Activated T-cell treated with anti-CD3 and anti-CD28 coated beads, Interleukin-2, amount 50 U/mL, for 4 hours (primary cell): Measurements from ENCODE around the gene RFXAP. TPM values are rescaled to one million over a fixed set of nuclear protein-coding genes. Genes with fewer than 3 reads are reported as not detected.

Experiments used
- ATAC-seq, 2 donors: fragments of 200-7000 bp; cut with Tn5 transposase; one replicate each; pipeline ENCODE4 v1.10.0; 2021
- DNase-seq: peaks from one replicate; pipeline ENCODE4 v3.0.0-alpha.2; 2020
- H3K27me3 Mint-ChIP-seq: one replicate; pipeline ENCODE4 v1.8.0; 2021; ENCODE audit warnings: low read depth, mixed read lengths
- H3K36me3 Mint-ChIP-seq: one replicate; pipeline ENCODE4 v1.8.0; 2022; ENCODE audit warnings: mixed read lengths; ENCODE audit not compliant: insufficient read depth
- H3K4me1 Mint-ChIP-seq: one replicate; pipeline ENCODE4 v1.8.0; 2021; ENCODE audit warnings: low read depth, mixed read lengths
- H3K4me3 Mint-ChIP-seq: one replicate; pipeline ENCODE4 v1.8.0; 2021; ENCODE audit warnings: mild to moderate bottlenecking, moderate library complexity, mixed read lengths
- H3K9me3 Mint-ChIP-seq: one replicate; pipeline ENCODE4 v1.8.0; 2021; ENCODE audit warnings: mixed read lengths
- total RNA-seq, 3 donors: library from RNA; stranded (reverse); gene quantifications; one replicate each; pipeline ENCODE4 v1.2.1, GENCODE V29; 2021

The RFXAP gene
- total RNA-seq, 3 donors from 2014 or later, result 9.7 to 10.8 (median 10.4) TPM

DNA sequence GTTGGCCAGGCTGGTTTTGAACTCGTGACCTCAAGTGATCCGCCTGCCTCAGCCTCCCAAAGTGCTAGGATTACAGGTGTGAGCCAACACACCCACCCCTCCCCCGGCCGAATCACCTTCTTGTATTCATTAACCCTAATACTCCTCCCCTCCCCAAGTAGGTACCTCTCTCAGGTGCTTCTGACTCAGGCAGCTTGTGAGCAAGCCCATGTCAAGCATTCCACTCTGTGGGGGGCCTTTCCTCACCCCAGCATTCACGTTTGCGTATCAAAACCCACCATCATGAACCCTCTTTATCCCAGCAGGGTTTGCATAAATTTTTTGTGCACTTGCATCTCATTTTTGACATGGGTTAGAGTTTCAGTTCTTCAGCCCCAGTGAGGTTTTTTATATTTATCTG is 23.6 kb upstream of the RFXAP start:
- ATAC-seq (no peak), DNase-seq (no peak)
- Mint-ChIP-seq H3K9me3 (no peaks in the 10 kb centered on the region), H3K36me3 (no peaks in the 10 kb centered on the region), H3K4me3 (no peak overlapping the region), H3K4me1 (no peaks in the 10 kb centered on the region), H3K27me3 (peaks cover 9% of the 10 kb centered on the region)

DNA sequence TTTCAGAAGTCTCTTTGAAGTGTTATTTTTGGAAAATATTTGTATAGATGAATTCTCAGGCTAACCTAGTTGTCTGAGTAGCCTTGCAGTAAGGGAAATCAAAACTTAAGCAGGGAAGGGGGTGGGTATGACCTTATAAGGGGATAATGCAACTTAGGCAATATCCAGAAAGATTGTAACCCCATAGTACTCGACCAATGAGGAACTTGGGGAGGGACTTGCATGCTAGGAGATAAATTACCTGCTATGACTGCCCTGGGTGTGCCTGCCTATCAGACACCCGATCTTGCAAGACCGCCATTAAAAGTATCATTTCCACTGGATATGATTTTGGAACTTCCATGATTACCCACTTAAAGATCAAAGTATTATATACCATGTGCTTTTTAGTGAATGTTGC is 23.0 kb upstream of the RFXAP start:
- Mint-ChIP-seq H3K4me1 (no peaks in the 10 kb centered on the region), H3K4me3 (no peak overlapping the region), H3K27me3 (peaks cover 9% of the 10 kb centered on the region), H3K36me3 (no peaks in the 10 kb centered on the region), H3K9me3 (no peaks in the 10 kb centered on the region)
- ATAC-seq (no peak), DNase-seq (no peak)

DNA sequence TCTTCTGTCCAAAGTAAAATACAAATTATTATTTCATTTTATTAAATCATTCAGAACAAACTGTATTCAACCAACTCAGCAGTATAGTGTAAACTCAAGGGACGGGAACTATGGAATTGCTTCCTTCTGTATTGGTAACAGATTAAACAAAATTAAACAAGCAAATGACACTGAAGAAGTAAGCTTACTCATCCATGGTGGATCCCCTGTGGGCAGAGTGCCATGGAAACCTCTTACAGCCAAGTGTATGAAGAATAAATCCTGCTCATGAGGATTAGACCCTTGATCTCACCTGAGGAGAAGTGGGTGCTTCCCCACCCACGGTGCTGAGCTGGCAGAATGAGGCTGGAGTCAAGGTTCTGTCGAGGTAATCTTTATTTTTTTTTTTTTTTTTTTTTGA is 18.0 kb upstream of the RFXAP start:
- H3K36me3 Mint-ChIP-seq, result no peaks in the 10 kb centered on the region

DNA sequence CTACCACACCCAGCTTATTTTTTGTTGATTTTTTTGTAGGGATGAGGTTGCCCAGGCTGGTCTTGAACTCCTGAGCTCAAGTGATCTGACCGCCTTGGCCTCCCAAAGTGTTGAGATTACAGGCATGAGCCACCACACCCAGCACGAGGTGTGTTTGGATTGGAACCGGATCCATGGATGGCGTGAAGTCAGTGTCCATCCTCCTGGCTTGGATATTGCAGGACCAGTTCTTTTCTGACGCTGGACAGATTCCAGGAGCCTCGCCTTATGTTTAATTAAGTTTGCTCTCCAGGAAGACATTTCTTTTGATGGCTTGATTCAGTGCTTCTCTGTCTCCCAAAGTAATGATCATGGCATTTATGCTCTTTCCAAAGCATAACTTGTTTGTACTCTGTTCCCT is 14.4 kb upstream of the RFXAP start:
- no peaks in the 10 kb centered on the region for H3K9me3 Mint-ChIP-seq
- no peak for DNase-seq
- no peaks in the 10 kb centered on the region for H3K36me3 Mint-ChIP-seq
- ATAC-seq, result no peak
- no peak overlapping the region for H3K4me3 Mint-ChIP-seq
- H3K27me3 Mint-ChIP-seq, result peaks cover 10% of the 10 kb centered on the region
- H3K4me1 Mint-ChIP-seq, result no peaks in the 10 kb centered on the region

More for the DNA sequence above, 18.0 kb upstream of the RFXAP start:
- ATAC-seq (no peak), DNase-seq (no peak)
- Mint-ChIP-seq H3K4me3 (no peak overlapping the region), H3K4me1 (no peaks in the 10 kb centered on the region), H3K9me3 (no peaks in the 10 kb centered on the region), H3K27me3 (peaks cover 6% of the 10 kb centered on the region)

DNA sequence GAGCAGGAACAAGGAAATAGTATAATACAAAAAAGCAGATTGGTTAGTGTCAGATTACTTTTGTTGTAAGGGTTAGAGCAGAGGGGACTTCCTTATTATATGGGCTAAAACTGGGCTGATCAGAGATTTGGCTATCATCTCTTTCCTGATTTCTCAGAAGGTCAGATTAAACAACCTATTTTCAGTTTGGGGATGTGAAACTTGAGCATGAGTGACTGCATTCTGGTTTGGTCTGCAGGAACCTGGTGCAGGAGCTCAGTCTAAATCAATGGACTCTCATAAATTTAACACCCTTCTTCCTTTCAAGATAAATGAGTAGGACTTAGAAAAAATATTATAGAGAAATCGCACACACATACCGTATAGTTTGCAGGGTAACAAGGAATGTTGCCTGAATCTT is 12.9 kb upstream of the RFXAP start:
- Mint-ChIP-seq H3K4me1 (no peaks in the 10 kb centered on the region), H3K36me3 (no peaks in the 10 kb centered on the region), H3K27me3 (peaks cover 15% of the 10 kb centered on the region), H3K9me3 (no peaks in the 10 kb centered on the region), H3K4me3 (no peak overlapping the region)
- DNase-seq, result no peak
- ATAC-seq, result no peak

DNA sequence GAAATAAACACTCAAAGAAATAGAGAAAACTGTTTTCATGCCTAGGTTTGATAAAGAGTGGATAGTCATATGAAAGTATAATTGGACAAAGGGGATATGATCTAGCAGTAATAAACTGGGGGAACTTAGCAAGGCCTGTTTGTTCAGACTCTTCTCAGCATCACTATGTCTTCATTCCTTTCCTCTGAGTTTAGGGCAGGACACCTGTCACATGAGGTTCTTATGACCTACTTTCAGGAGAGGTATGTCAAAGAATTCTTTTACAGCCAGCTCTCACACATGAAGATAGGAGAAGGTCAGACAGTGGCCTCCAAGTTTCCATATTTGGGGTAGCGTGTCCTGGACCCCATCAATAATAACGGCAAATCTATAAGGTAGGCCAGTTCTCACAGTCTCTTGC is 11.4 kb upstream of the RFXAP start:
- no peak for ATAC-seq
- H3K27me3 Mint-ChIP-seq, result peaks cover 20% of the 10 kb centered on the region
- H3K9me3 Mint-ChIP-seq, result no peaks in the 10 kb centered on the region

DNA sequence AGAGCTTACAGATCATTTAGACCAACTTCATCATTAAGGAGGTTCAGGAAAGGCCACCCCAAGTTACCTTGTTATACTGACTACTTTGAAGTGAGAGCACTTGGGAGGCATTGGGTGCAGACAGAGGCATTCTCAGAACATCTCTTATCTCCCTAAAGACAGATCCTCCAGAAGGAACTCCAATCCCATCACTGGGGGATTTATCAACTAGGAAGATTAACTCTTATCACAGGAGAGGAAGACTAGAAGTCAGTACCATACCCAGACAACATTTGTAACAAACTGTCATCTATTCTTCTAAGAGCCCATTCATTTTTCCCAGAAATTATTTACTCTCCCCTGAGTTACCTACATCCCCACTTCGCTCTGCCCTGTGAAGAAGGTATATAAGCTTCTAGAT is 5.8 kb upstream of the RFXAP start:
- Mint-ChIP-seq H3K4me3 (no peak overlapping the region), H3K36me3 (no peaks in the 10 kb centered on the region), H3K27me3 (peaks cover 26% of the 10 kb centered on the region), H3K9me3 (no peaks in the 10 kb centered on the region), H3K4me1 (peaks cover 2% of the 10 kb centered on the region)
- DNase-seq (no peak), ATAC-seq (no peak)

More for the DNA sequence above, 11.4 kb upstream of the RFXAP start:
- DNase-seq, result no peak
- Mint-ChIP-seq H3K4me3 (no peak overlapping the region), H3K4me1 (no peaks in the 10 kb centered on the region), H3K36me3 (no peaks in the 10 kb centered on the region)

DNA sequence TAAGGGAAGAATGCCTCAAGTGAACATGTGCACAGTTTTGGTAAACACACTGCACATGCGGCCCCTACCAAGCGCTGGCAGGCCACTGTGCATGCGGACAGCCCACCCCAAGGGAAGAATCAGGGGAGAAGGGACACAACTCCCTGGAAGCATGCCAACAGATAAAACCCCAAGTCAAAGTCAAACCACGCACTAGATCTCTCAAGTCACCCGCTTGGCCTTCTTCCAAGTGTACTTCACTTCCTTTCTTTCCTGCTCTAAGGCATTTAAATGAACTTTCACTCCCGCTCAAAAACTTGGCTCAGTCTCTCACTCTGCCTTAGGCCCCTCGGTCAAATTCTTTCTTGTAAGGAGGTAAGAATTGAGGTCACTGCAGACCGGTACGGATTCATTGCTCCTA is 4.6 kb upstream of the RFXAP start:
- Mint-ChIP-seq H3K36me3 (no peaks in the 10 kb centered on the region), H3K4me1 (peaks cover 9% of the 10 kb centered on the region), H3K9me3 (no peaks in the 10 kb centered on the region), H3K27me3 (peaks cover 22% of the 10 kb centered on the region), H3K4me3 (no peak overlapping the region)
- ATAC-seq (no peak), DNase-seq (no peak)

DNA sequence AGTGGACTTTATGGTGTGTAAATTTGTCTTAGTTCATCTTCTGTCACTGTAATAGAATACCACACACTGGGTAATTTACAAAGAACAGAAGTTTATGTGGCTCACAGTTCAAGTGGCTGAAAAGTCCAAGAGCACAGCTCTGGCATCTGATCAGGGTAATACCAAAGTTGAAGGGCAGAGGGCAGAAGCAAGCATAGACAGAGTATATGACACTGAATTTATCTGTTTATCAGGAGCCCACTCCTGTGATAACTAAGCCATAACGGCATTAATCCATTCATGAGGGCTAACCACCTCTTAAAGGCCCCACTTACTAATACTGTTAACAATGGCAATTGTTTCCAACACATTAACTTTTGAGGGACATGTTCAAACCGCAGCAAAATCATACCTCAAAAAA is 4.0 kb upstream of the RFXAP start:
- ATAC-seq (no peak), DNase-seq (no peak)
- Mint-ChIP-seq H3K4me3 (no peak overlapping the region), H3K27me3 (peaks cover 19% of the 10 kb centered on the region), H3K36me3 (no peaks in the 10 kb centered on the region), H3K9me3 (no peaks in the 10 kb centered on the region), H3K4me1 (peaks cover 14% of the 10 kb centered on the region)

DNA sequence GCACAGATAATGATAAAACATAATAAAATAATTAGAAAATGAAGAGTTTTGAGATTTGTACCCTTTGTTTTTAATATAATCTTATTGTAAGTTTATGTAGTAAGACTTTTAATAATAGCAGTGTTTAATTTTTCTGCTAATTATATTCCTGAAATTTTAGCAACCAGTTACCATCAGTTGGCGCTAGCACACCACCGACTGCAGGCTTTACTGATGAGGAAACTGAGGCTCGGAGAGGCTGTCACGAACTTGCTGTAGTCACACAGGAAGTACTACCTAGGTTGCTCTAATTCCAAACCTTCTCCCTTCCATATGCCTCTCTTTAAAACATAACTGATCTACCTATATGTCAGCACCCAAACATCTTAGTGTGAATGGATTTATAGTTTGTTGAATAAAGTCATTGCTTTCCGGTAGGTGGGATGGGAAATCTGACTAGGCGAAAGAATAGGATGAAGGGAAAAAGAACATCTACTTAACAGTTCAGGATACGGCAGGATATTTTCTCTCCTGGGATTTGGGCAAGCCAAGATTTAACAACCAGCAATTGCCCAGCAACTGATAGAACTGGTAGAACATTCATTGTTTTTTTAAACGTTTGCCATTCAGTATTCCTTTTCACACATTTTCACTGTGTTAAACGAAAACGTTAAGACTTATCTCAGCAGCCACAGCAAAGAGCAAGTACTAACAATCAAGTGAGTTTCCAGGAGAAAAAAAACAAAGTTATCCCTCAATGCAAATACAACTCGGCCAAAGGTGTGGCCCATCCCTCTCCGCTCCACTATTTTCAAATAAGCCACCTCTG is 822 bp upstream of the RFXAP start:
- DNase-seq, result no peak
- Mint-ChIP-seq H3K4me1 (peaks cover 40% of the 10 kb centered on the region), H3K4me3 (peak overlapping the region; percentile 92), H3K36me3 (peaks cover 2% of the 10 kb centered on the region), H3K9me3 (no peaks in the 10 kb centered on the region), H3K27me3 (peaks cover 7% of the 10 kb centered on the region)
- no peak for ATAC-seq

DNA sequence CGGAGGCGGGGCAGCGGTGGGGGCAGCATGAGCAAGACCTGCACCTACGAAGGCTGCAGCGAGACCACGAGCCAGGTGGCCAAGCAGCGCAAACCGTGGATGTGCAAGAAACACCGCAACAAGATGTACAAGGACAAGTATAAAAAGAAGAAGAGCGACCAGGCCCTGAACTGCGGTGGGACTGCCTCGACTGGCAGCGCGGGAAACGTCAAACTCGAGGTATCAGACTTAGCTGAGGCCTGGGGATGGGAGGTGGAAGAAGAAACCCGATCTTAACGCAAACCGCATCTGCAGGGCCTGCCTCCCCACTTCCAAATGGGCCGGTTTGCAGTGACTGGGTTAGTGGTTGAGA is 693 bp downstream of the RFXAP start:
- Mint-ChIP-seq H3K27me3 (peaks cover 2% of the 10 kb centered on the region), H3K36me3 (peaks cover 2% of the 10 kb centered on the region), H3K9me3 (no peaks in the 10 kb centered on the region), H3K4me3 (peak overlapping the region; percentile 92), H3K4me1 (peaks cover 49% of the 10 kb centered on the region)
- no peak for DNase-seq
- ATAC-seq, result peak; percentile 26 to 31

DNA sequence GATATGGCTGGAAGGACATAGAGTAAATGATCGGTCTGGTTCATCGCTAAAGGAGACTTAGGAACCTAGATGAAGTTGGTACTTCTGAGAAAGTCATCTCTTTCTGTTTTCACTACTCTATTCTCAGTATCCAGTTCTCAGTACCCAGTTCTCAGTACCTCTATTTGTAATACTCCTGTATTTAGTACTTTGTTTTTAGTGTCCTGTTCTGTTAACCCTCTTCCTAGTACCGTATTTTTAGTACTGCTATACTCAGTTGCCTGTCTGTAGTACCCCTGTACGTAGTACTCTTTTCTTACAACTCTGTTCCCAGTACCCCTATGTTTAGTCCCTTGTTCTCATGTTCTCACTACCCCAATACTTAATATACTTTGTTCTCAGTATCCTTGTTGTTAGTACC is 1.2 kb downstream of the RFXAP start:
- Mint-ChIP-seq H3K4me3 (peak overlapping the region; percentile 92), H3K4me1 (peaks cover 51% of the 10 kb centered on the region), H3K27me3 (peaks cover 2% of the 10 kb centered on the region), H3K9me3 (no peaks in the 10 kb centered on the region), H3K36me3 (peaks cover 2% of the 10 kb centered on the region)
- ATAC-seq (peak; percentile 46 to 49), DNase-seq (no peak)

DNA sequence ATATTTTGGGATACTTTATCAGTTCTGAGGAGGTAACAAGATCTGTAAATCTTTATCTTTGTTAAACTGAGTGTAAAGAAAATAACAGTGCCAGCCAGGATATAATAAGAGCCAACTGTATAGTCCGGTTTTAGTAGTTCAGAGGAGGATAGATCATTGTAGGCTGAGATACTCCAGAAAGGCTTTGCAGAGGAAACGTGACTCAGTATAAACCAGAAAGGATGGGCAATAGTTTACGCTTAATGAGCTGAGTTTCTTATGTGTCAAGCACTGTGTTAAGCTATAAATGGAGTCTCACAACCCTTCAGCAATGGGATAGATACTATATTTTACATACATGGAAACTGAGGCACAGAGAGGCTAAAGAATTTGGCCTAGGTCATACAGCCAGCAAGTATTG is 3.8 kb downstream of the RFXAP start:
- peaks cover 2% of the 10 kb centered on the region for H3K36me3 Mint-ChIP-seq
- H3K27me3 Mint-ChIP-seq, result no peaks in the 10 kb centered on the region
- no peak for DNase-seq
- peak overlapping the region; percentile 4 for H3K4me3 Mint-ChIP-seq
- peaks cover 51% of the 10 kb centered on the region for H3K4me1 Mint-ChIP-seq
- no peaks in the 10 kb centered on the region for H3K9me3 Mint-ChIP-seq
- no peak for ATAC-seq

DNA sequence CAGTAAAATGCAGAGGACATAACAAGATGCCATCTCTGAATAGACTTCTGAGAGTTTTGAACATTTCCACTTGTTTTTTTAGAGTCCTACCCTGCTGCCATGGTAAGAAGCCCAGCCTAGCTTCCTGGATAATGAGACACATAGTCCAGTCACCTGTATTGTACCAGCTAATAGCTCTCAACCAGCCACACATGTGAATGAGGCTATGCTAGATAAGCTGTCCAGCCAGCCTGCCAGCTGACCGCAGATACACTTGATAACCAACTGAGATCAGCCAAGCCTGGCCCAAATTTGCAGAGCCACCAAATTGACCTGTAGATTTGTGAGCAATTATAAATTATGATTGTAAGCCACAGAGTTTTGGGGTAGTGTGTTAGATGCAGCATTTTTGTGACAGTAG is 10.7 kb downstream of the RFXAP start:
- no peak for DNase-seq
- H3K4me1 Mint-ChIP-seq, result peaks cover 3% of the 10 kb centered on the region
- H3K4me3 Mint-ChIP-seq, result no peak overlapping the region
- no peaks in the 10 kb centered on the region for H3K9me3 Mint-ChIP-seq
- H3K27me3 Mint-ChIP-seq, result no peaks in the 10 kb centered on the region
- ATAC-seq, result no peak
- H3K36me3 Mint-ChIP-seq, result peaks cover 7% of the 10 kb centered on the region

DNA sequence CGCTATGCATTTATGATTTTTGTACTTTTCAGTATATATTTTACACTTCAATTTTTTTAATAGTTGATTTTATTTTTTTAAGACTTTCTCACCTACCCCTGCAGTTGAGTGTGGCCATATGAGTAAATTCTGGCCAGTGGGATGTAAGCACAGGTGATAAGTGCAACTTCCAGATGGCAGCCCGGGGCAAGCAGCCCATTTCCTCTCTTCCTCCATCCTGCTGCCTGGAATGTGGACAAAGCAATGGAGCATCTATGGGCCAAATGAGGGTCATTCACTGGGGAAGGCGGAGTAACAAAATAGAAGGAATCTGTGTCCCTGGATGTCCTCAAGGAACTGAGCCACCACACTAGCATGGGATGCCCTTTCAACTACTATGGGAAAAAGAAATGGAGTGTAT is 12.3 kb downstream of the RFXAP start:
- Mint-ChIP-seq H3K36me3 (peaks cover 10% of the 10 kb centered on the region), H3K9me3 (no peaks in the 10 kb centered on the region), H3K4me3 (no peak overlapping the region), H3K27me3 (no peaks in the 10 kb centered on the region), H3K4me1 (peaks cover 1% of the 10 kb centered on the region)
- ATAC-seq (no peak), DNase-seq (no peak)
